ENCODE results near the gene CACNA2D3.

Gene CACNA2D3

GRCh38 chr3:54720604-54721003 lies 598.3 kb downstream of the CACNA2D3 start:
- Histone ChIP-seq H3K4me3 (ENCODE audit: low read depth, low read length) (no peak overlapping the region), H3K27me3 (ENCODE audit: control insufficient read depth, insufficient read depth, low read length) (no peaks in the 10 kb centered on the region), H3K9me3 (ENCODE audit: control insufficient read depth, low read length) (no peaks in the 10 kb centered on the region), H2AFZ (no peak overlapping the region), H3K4me2 (ENCODE audit: low read length) (no peak overlapping the region), H3K36me3 (ENCODE audit: control insufficient read depth, insufficient read depth, low read length) (no peaks in the 10 kb centered on the region), H3K27ac (no peak overlapping the region), H3K79me2 (no peaks in the 10 kb centered on the region), H3K4me1 (no peaks in the 10 kb centered on the region), H3K9ac (no peak overlapping the region)
- no peak for TF ChIP-seq CTCF (IDR thresholded peaks at IDR 0.05)

- H3K9ac ChIP-seq: no peak overlapping the region
- H3K4me2 ChIP-seq (ENCODE audit: low read length): no peak overlapping the region
- H3K9me3 ChIP-seq (ENCODE audit: control insufficient read depth, low read length): peaks cover 2% of the 10 kb centered on the region
- no peaks in the 10 kb centered on the region for H3K27me3 ChIP-seq (ENCODE audit: control insufficient read depth, insufficient read depth, low read length)
- no peaks in the 10 kb centered on the region for H3K79me2 ChIP-seq
- no peaks in the 10 kb centered on the region for H3K4me1 ChIP-seq
- TF ChIP-seq CTCF (IDR thresholded peaks at IDR 0.05): no peak
- no peak overlapping the region for H3K27ac ChIP-seq
- no peaks in the 10 kb centered on the region for H3K36me3 ChIP-seq (ENCODE audit: control insufficient read depth, insufficient read depth, low read length)
- no peak overlapping the region for H2AFZ ChIP-seq
- no peak overlapping the region for H3K4me3 ChIP-seq (ENCODE audit: low read depth, low read length)
Observed at GRCh38 chr3:54731732-54732445, 609.5 kb downstream of the CACNA2D3 start.

DNA sequence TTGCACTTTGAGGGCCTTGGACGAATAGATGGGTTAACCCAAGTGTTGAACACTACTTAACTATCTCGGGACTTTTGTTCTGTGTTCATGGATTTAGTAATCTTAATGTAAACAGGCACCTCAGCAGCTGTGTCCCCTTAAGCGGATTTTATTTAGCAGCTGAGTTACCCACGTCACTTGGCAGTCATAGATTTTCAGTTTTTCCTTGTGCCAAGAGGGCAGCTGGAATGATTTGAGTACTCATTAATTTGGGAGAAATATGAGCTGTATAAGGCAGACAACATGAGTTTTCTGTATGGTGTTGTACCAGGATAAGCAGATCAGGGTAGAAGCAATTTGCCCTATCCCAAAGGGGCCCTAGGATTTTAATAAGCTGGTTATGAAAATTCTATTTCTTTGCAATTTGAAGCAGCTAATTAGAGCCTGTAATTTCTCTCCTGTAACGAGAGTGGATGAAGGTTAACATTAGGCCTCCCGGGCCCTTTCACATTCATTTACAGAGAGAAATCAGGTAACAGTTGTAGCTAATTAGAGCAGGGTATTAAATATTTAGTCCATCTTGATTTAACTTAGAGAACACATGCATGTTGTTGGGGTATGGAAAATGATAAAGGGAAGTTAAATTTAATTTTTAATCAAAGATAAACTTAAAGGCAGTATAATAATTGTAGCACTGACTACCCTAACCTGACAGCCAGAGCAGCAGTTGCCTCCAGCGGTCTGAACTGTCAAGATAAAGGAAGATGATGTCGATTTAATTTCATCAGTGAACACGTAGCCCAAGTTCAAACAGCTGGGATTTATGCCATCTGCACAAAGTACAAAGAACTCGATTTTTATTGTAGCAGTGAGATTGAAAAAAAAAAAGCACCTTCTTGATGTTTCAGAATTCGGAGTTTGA lies 611.0 kb downstream of the CACNA2D3 start:
- no peak for TF ChIP-seq CTCF (IDR thresholded peaks at IDR 0.05)
- Histone ChIP-seq H3K79me2 (no peaks in the 10 kb centered on the region), H3K36me3 (ENCODE audit: control insufficient read depth, insufficient read depth, low read length) (no peaks in the 10 kb centered on the region), H3K9me3 (ENCODE audit: control insufficient read depth, low read length) (no peaks in the 10 kb centered on the region), H3K27ac (no peak overlapping the region), H3K27me3 (ENCODE audit: control insufficient read depth, insufficient read depth, low read length) (no peaks in the 10 kb centered on the region), H2AFZ (no peak overlapping the region), H3K4me2 (ENCODE audit: low read length) (no peak overlapping the region), H3K4me3 (ENCODE audit: low read depth, low read length) (no peak overlapping the region), H3K4me1 (no peaks in the 10 kb centered on the region), H3K9ac (no peak overlapping the region)

DNA sequence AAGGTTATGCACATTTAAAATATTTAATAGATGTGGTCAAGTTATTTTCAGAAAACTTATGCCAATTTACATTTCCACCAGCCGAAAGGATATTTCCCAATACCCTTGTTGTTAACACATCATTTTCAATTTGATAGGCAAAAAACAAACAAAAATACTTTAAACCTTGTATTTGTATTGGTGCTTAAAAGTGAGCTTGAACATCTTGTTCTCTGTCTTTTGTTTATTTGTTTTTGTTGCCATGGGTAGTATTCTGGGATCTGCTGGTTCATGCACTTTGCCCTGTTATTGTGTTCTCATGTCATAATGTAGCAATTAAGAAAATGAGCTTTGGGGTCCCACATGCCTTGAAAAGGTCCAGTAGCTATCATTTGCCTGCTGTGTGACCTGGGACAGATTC lies 614.1 kb downstream of the CACNA2D3 start:
- no peak for TF ChIP-seq CTCF (IDR thresholded peaks at IDR 0.05)
- H3K36me3 ChIP-seq (ENCODE audit: control insufficient read depth, insufficient read depth, low read length): no peaks in the 10 kb centered on the region
- no peak overlapping the region for H3K4me3 ChIP-seq (ENCODE audit: low read depth, low read length)
- H3K79me2 ChIP-seq: no peaks in the 10 kb centered on the region
- no peaks in the 10 kb centered on the region for H3K4me1 ChIP-seq
- no peak overlapping the region for H3K9ac ChIP-seq
- no peaks in the 10 kb centered on the region for H3K27me3 ChIP-seq (ENCODE audit: control insufficient read depth, insufficient read depth, low read length)
- H2AFZ ChIP-seq: no peak overlapping the region
- no peaks in the 10 kb centered on the region for H3K9me3 ChIP-seq (ENCODE audit: control insufficient read depth, low read length)
- no peak overlapping the region for H3K27ac ChIP-seq
- H3K4me2 ChIP-seq (ENCODE audit: low read length): no peak overlapping the region

Measured in parathyroid adenoma (tissue), 2 donors.